Upper lobe of left lung (tissue), 6 donors: ENCODE measurements around the gene ZNF423. TPM values are rescaled to one million over a fixed set of nuclear protein-coding genes. Genes with fewer than 3 reads are reported as not detected.

Experiments
- ATAC-seq, 2 donors: fragments of 200-7000 bp; cut with Tn5 transposase; one replicate each; pipeline ENCODE4 v1.9.1; 2022; ENCODE audit warnings: mild to moderate bottlenecking in 2 of 2, moderate library complexity in 2 of 2; ENCODE audit not compliant: low FRiP score in 2 of 2
- DNase-seq, 2 donors: peaks; one replicate each; pipeline ENCODE4 v3.0.0-alpha.2; 2019 to 2020
- H3K27ac ChIP-seq, 4 donors: fragments of 200-600 bp; sonication (generic); one replicate each; pipeline ENCODE4 v1.5.1; 2016 to 2019
- H3K27me3 ChIP-seq, 4 donors: fragments of 200-600 bp; sonication (generic); one replicate each; pipeline ENCODE4 v1.5.1; 2017 to 2019
- H3K36me3 ChIP-seq, 4 donors: fragments of 200-600 bp; sonication (generic); one replicate each; pipeline ENCODE4 v1.5.1; 2016 to 2019
- H3K4me1 ChIP-seq, 4 donors: fragments of 200-600 bp; sonication (generic); one replicate each; pipeline ENCODE4 v1.5.1; 2018 to 2019
- H3K4me3 ChIP-seq, 4 donors: fragments of 200-600 bp; sonication (generic); one replicate each; pipeline ENCODE4 v1.5.1; 2017 to 2019; ENCODE audit warnings: mild to moderate bottlenecking in 2 of 4, moderate library complexity in 1 of 4
- H3K9me3 ChIP-seq, 4 donors: fragments of 200-600 bp; sonication (generic); one replicate each; pipeline ENCODE4 v1.5.1; 2018 to 2019
- CTCF ChIP-seq, 6 experiments: fragments of 450-650 bp in 4 of 6; fragments of 200-600 bp in 2 of 6; sonication (generic) in 2 of 6; IDR thresholded peaks; one replicate each; pipeline ENCODE4 v1.5.1; 2016 to 2019; ENCODE audit warnings: antibody characterized with exemption in 6 of 6
- EP300 ChIP-seq, 4 donors: sonication (generic); formaldehyde crosslinking; IDR thresholded peaks; one replicate each; pipeline ENCODE4 v1.5.1; 2017; ENCODE audit warnings: antibody characterized with exemption in 4 of 4, control low read depth in 2 of 4
- POLR2A ChIP-seq, 4 donors: fragments of 450-650 bp; IDR thresholded peaks; one replicate each; pipeline ENCODE4 v1.5.1; 2016 to 2017; ENCODE audit warnings: antibody characterized with exemption in 4 of 4, mild to moderate bottlenecking in 2 of 4
- POLR2AphosphoS5 ChIP-seq, 2 donors: sonication (generic); formaldehyde crosslinking; IDR thresholded peaks; one replicate each; pipeline ENCODE4 v1.5.1; 2017; ENCODE audit warnings: antibody characterized with exemption in 2 of 2
- WGBS, 2 donors: methylation state at CpG; one replicate each; pipeline ENCODE4 v1.1.5; 2017 to 2018; 5-methylcytosine and 5-hydroxymethylcytosine counted together
- total RNA-seq, 6 donors: library from RNA; depleted of rRNA in 4 of 6; stranded (reverse); fragments of >200 nt in 4 of 6; gene quantifications; one replicate each; pipeline versions ENCODE4 v1.1.0 to v1.2.1, GENCODE V29; 2016 to 2021
- donor health status: DM: no; HTN: no; CAD: no; lungs with moderate emphysema.
- donor health status: DM: no; HTN: yes; CAD: no; lungs with severe emphysema.

The ZNF423 gene
- total RNA-seq, 6 donors from 2014 or later, result 4.1 to 11.4 (median 6.7) TPM

- Histone ChIP-seq H3K4me1 (no peaks in the 10 kb centered on the region), H3K9me3 (no peaks in the 10 kb centered on the region), H3K27ac (no peak overlapping the region), H3K36me3 (no peaks in the 10 kb centered on the region), H3K4me3 (no peak overlapping the region), H3K27me3 (no peaks in the 10 kb centered on the region)
- DNase-seq (peak in 1 of 2 donors; percentile 13), ATAC-seq (no peak)
- TF ChIP-seq CTCF (IDR thresholded peaks at IDR 0.05), result no peak
- no peak for TF ChIP-seq POLR2AphosphoS5 (IDR thresholded peaks at IDR 0.05)
- no peak for TF ChIP-seq EP300 (IDR thresholded peaks at IDR 0.05)
- no peak for TF ChIP-seq POLR2A (IDR thresholded peaks at IDR 0.05)
- WGBS, 2 donors, result 76 to 84% methylated on average over 17 to 20 of the region's 20 CpGs
Measured at GRCh38 chr16:49498666-49499413, 357.1 kb downstream of the ZNF423 start.

- ATAC-seq (no peak), DNase-seq (no peak)
- 80 to 97% methylated on average over 2 to 3 of the region's 3 CpGs for WGBS, 2 donors
- Histone ChIP-seq H3K27me3 (no peaks in the 10 kb centered on the region), H3K4me1 (no peaks in the 10 kb centered on the region), H3K36me3 (no peaks in the 10 kb centered on the region), H3K9me3 (no peaks in the 10 kb centered on the region), H3K4me3 (no peak overlapping the region), H3K27ac (no peak overlapping the region)
- no peak for TF ChIP-seq POLR2AphosphoS5 (IDR thresholded peaks at IDR 0.05)
- TF ChIP-seq EP300 (IDR thresholded peaks at IDR 0.05), result no peak
- TF ChIP-seq CTCF (IDR thresholded peaks at IDR 0.05), result no peak
- no peak for TF ChIP-seq POLR2A (IDR thresholded peaks at IDR 0.05)
Measured at GRCh38 chr16:49498264-49498663, 357.6 kb downstream of the ZNF423 start.

GRCh38 chr16:49497466-49497865, 358.4 kb downstream of the ZNF423 start:
- TF ChIP-seq POLR2AphosphoS5 (IDR thresholded peaks at IDR 0.05) (no peak), EP300 (IDR thresholded peaks at IDR 0.05) (no peak), CTCF (IDR thresholded peaks at IDR 0.05) (no peak), POLR2A (IDR thresholded peaks at IDR 0.05) (no peak)
- Histone ChIP-seq H3K4me1 (peaks cover 2 to 4% (median 2%) of the 10 kb centered on the region in 4 donors), H3K4me3 (no peak overlapping the region), H3K9me3 (no peaks in the 10 kb centered on the region), H3K36me3 (no peaks in the 10 kb centered on the region), H3K27me3 (no peaks in the 10 kb centered on the region), H3K27ac (no peak overlapping the region)
- ATAC-seq (no peak), DNase-seq (no peak)
- 67 to 85% methylated on average over 6 of the region's 6 CpGs for WGBS, 2 donors

- DNase-seq (no peak), ATAC-seq (no peak)
- Histone ChIP-seq H3K36me3 (no peaks in the 10 kb centered on the region), H3K27me3 (no peaks in the 10 kb centered on the region), H3K4me3 (no peak overlapping the region), H3K4me1 (peaks cover 6 to 12% (median 10%) of the 10 kb centered on the region in 4 donors), H3K27ac (no peak overlapping the region), H3K9me3 (no peaks in the 10 kb centered on the region)
- TF ChIP-seq CTCF (IDR thresholded peaks at IDR 0.05) (no peak), POLR2AphosphoS5 (IDR thresholded peaks at IDR 0.05) (no peak), EP300 (IDR thresholded peaks at IDR 0.05) (no peak), POLR2A (IDR thresholded peaks at IDR 0.05) (no peak)
- WGBS, 2 donors, result 83% methylated on average over 5 of the region's 5 CpGs; no CpG with 5 or more reads in 1 of the 2 donors
Measured at GRCh38 chr16:49496656-49497055, 359.3 kb downstream of the ZNF423 start.
